Lower leg skin (tissue), 3 donors: Measurements from ENCODE around the gene FGB.

Experiments used
- CTCF ChIP-seq, 3 donors: fragments of 450-650 bp; IDR thresholded peaks; one replicate each; pipeline ENCODE4 v1.5.1; 2016; ENCODE audit warnings: antibody characterized with exemption in 3 of 3, mild to moderate bottlenecking in 3 of 3, moderate library complexity in 2 of 3
- POLR2A ChIP-seq, 2 donors: fragments of 450-650 bp; IDR thresholded peaks; one replicate each; pipeline ENCODE4 v1.6.1; 2016 to 2017; ENCODE audit warnings: antibody characterized with exemption in 2 of 2, mild to moderate bottlenecking in 1 of 2, moderate library complexity in 1 of 2

DNA sequence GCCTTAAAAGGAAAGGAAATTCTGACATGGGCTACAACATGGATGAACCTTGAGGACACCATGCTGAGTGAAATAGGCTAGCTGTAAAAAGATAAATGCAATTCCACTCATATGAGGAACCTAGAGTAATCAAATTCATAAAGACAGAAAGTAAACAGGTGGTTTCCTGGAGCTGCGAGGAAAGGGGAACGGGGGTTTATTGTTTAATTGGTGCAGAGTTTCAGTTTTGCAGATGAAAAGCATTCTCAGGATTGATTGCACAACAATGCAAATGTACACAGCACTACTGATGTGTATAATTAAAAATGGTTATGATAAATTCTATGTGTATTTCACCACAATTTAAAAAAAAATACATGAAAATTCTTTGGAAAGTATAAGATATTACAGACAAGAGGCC lies 36.7 kb upstream of the FGB start:
- no peak for TF ChIP-seq CTCF (IDR thresholded peaks at IDR 0.05)
- no peak for TF ChIP-seq POLR2A (IDR thresholded peaks at IDR 0.05)
